Stimulated activated naive CD8-positive, alpha-beta T cell treated with anti-CD3 and anti-CD28 coated beads, Interleukin-15, Interleukin-2, amounts not matched to agents 100 U/mL and 50 U/mL, for 24 hours (primary cell): ENCODE measurements around the gene SCFD2.
"Not testable (repeated sequence)": the region's sequence is repeated elsewhere in the genome, so short reads cannot be mapped to it uniquely, and the experiment has no call there.

Experiments used
- ATAC-seq: fragments of 150-1000 bp; cut with Tn5 transposase; one replicate; pipeline ENCODE4 v1.10.0; 2021
- DNase-seq: peaks from one replicate; pipeline ENCODE4 v3.0.0; 2021

SCFD2 gene

DNA sequence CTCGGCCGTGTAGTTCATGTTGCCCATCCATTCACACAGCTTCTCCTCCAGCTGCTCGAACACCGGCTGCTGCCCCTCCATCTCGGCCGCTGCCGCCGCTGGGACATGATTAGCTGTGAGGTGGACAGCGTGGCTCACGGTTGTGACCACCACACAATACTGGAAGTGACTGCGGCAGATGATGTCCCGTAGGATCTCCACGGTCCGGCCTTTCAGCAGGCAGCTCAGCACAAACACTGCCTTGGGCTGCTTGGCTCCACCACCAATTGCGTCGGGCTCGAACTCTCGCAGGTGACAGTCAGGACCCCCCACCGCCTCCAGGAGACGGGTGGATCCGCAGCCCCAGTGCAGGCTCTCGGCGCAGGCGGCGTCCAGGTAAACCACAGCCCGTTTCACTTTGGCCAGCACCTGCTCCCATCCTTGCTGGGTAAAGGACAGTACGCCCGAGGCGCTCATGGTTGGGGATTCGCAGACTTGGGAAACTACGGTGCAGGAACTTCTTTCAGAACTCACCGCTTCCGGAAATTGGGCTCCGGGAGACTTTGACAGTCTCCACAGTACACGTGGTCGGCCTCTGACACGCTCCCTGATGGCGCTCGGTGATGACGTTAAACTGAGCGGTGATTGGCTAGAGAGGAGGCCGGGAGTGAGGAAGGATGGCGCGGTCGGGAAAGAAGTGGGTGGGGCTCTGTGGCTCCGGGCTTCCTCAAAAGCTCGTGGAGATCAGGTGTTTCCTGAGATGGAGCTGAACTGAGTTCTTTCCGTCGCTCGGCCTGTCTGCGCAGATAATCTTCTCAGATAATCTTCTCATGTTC is at the start of gene SCFD2:
SCFD2 (minus strand) TSS at position 576 of the 815 bp plus-strand sequence.
- DNase-seq (peak; percentile 98), ATAC-seq (peak; percentile 99)

DNA sequence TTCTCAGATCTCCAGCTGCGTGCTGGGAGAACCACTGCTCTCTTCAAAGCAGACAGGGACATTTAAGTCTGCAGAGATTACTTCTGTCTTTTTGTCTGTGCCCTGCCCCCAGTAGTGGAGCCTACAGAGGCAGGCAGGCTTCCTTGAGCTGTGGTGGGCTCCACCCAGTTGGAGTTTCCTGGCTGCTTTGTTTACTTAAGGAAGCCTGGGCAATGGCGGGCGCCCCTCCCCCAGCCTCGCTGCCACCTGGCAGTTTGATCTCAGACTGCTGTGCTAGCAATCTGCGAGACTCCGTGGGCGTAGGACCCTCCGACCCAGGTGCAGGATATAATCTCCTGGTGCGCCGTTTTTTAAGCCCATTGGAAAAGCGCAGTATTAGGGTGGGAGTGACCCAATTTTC is 43.6 kb upstream of the SCFD2 start:
- not testable (repeated sequence) for ATAC-seq, DNase-seq

DNA sequence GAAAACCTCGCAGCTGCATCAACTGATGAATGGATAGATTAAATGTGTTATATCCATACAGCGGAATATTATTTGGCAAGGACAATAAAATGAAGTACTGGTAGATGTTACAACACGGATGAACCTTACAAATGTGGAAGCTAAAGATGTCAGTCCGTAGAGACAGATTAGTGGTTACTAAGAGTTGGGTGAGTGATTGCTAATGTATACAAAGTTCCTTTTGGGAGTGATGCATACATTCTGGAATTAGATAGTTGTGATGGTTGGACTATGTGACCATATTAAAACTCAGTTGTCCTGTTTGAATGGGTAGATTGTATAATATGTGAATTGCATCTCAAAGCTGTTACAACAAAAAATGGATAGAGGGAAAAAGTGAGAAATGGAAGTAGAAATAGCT is 14.4 kb upstream of the SCFD2 start:
- DNase-seq = no peak
- no peak for ATAC-seq

- ATAC-seq = no peak
- DNase-seq = no peak
These were observed 12.3 kb upstream of the SCFD2 start for GRCh38 chr4:53378171-53378482.

DNA sequence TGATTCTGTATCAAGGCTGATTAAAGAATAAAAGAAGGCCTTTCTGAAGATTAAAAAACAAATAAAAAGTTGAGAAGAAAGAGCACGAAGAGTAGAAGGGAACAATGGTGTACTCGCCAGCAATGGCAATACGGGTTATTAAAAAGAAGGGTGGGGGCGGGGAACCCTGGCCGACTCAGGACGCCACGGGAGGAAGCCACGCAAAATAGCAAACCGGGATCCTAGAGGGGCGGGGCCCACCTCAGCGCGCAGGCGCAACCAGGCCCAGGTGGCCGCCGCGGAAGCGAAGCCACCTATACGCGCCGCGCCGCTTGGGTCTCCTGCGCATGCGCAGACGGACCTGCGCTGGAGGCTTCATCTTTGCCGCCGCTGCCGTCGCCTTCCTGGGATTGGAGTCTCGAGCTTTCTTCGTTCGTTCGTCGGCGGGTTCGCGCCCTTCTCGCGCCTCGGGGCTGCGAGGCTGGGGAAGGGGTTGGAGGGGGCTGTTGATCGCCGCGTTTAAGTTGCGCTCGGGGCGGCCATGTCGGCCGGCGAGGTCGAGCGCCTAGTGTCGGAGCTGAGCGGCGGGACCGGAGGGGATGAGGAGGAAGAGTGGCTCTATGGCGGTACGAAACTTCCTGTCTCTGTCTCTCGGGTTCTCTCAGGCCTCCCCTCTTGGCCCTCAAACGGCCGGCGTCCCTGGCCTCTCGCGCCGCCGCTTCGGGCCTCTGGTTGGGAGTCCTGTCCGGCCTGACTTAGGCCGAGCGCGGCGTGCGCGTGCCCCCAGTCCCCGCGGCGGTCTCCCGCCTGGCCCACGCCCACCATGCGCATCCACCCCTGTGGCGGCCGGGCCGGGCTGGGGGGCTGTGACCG is 11.7 kb upstream of the SCFD2 start, which contains the start of gene FIP1L1:
FIP1L1 (plus strand) TSS at position 323 of the 852 bp plus-strand sequence; CDS start at position 521, 198 bp downstream.
- DNase-seq (peak; percentile 97), ATAC-seq (peak; percentile 96)

- DNase-seq (no peak), ATAC-seq (no peak)
These were observed 11.0 kb upstream of the SCFD2 start for GRCh38 chr4:53376900-53377299.

- no peak for DNase-seq
- no peak for ATAC-seq
These were observed 9.0 kb upstream of the SCFD2 start for GRCh38 chr4:53374777-53375258.

DNA sequence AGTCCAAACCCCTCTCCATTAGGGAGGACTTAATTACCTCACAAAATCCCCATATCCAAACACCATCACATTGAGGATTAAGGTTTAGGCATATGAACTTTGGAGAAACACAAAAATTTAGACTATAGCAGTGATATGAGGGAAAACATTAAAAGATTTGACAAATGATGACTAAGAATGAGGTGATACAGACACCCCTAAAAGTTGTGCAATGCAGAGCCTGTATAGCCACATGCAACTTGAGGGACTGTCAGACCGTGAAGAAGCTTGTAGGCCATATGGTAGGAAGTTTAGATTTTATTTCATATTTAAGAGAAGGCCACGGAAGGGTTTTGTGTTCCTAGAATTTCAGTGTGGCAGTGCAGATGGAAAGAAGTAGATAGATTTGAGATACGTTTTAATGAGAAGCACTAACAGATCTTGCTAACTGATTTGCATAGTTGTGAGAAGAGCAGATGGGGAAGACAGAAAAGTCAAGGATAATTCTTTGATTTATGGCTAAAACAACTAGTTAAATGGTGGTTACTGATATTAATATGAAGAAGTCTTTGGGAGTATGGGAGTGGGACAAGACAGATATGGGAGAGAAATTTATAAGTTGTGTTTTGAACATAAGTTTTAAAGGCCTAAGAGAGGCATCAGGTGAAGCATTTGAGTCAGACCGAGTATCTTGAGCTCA is 6.1 kb upstream of the SCFD2 start:
- no peak for DNase-seq
- ATAC-seq = no peak

GRCh38 chr4:53371049-53371448 is 5.2 kb upstream of the SCFD2 start:
- DNase-seq = no peak
- no peak for ATAC-seq

DNA sequence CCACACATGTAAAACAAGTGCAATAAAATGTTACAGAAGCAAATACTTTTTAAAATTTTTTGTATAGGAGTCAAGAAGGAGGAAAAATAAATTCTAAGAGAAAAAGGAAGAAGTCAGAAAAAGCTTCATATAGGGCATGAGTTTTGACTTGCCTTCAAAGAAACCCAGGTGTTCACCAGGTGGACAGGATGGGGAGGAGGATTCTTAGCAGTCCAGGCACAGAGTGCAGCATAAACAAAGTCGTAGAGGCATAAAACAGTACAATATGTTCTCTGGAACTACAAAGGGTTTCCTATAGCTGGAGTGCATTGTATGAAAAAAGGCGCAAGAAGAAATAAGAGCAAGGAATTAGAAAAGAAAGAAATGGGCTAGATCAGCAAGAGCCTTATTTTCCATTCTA is 1.9 kb upstream of the SCFD2 start:
- DNase-seq (no peak), ATAC-seq (no peak)

- no peak for DNase-seq
- ATAC-seq = no peak
These were observed 448 bp upstream of the SCFD2 start for GRCh38 chr4:53366301-53366716.

GRCh38 chr4:53365121-53365485 is 758 bp downstream of the SCFD2 start:
- peak; percentile 5 for ATAC-seq
- DNase-seq = peak; percentile 17

DNA sequence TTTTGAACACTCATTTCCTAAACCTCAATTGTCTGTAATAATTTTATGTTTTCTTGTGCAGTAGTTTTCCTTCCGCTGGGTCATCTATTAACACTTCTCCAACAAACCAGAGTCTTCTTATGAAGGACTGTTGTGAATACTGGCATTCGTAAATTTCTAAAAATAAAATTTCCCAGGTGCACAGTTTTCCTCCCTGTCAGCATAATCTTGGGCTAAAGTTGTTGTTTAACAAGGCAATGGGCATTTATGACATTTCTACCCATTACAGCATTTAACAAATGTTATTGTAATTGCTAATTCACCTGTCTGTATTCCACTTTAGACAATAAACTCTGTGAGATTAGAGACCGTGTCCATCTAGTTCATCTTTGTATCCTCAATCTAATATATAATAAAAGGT is 1.2 kb downstream of the SCFD2 start:
- no peak for ATAC-seq
- no peak for DNase-seq

- no peak for DNase-seq
- no peak for ATAC-seq
These were observed 3.8 kb downstream of the SCFD2 start for GRCh38 chr4:53362093-53362492.

GRCh38 chr4:53361451-53361850 is 4.4 kb downstream of the SCFD2 start:
- ATAC-seq (no peak), DNase-seq (no peak)

DNA sequence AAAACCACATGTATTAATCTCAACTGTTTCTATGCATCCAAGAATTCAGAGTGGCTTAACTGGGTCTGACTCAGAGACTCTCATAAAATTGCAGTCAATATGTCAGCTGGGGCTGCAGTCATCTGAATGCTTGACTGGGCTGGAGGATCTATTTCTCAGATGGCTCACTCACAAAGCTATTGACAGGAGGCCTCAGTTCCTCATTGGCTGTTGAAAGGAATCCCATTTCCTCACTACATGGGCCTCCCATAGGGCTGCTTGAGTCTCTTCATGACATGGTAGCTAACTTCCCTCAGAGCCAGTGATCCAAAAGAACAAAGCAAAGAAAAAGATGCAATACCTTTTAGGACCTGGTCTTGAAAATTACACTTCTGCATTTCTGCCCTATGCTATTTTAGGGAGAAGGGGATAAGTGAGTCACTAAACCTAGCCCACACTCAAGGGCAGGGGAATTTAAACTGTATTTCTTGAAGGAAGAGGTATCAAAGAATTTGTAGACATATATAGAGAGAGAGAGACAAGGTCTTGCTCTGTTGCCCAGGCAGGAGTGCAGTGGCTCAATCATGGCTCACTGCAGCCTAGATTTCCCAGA is 9.8 kb downstream of the SCFD2 start:
- DNase-seq = no peak
- peak; percentile 9 for ATAC-seq

- DNase-seq (no peak), ATAC-seq (no peak)
These were observed 11.7 kb downstream of the SCFD2 start for GRCh38 chr4:53354012-53354722.

DNA sequence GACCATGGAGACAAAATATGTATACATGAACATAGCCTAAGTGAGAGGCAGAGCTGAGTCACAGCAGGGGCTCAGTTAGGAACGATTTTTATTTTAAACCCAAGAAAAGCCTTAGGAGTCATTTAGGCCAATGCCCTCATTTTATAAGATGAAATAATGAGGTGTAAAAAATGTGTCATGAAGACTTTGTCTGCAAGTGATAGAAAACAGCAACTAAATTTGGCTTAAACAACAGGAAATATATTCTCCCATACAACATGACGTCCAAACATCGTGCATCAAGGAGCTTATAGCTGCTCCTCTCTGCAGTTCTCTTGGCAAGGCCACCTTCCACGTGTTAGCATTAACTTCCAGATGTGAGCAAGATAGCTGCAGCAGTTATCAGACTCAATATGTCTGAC is 16.8 kb downstream of the SCFD2 start:
- DNase-seq = no peak
- ATAC-seq = no peak

DNA sequence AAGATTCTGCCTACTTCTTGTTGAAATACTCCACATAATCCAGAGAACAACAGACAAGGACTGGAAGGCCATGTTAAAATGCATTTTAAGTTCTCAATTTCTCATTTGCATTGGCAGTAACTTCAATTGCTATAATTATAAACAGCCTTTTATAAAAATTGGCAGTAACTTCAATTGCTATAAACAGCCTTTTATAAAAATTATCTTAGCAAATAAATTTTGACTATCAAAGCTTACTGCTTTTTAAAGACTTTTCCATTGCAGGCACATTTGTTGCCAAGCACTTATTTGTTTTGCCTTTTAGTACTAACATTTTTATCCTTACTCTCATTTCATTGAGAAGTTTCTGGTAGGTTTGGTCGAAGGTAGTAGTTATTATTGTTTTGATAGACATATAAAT is 17.8 kb downstream of the SCFD2 start:
- ATAC-seq (no peak), DNase-seq (no peak)

DNA sequence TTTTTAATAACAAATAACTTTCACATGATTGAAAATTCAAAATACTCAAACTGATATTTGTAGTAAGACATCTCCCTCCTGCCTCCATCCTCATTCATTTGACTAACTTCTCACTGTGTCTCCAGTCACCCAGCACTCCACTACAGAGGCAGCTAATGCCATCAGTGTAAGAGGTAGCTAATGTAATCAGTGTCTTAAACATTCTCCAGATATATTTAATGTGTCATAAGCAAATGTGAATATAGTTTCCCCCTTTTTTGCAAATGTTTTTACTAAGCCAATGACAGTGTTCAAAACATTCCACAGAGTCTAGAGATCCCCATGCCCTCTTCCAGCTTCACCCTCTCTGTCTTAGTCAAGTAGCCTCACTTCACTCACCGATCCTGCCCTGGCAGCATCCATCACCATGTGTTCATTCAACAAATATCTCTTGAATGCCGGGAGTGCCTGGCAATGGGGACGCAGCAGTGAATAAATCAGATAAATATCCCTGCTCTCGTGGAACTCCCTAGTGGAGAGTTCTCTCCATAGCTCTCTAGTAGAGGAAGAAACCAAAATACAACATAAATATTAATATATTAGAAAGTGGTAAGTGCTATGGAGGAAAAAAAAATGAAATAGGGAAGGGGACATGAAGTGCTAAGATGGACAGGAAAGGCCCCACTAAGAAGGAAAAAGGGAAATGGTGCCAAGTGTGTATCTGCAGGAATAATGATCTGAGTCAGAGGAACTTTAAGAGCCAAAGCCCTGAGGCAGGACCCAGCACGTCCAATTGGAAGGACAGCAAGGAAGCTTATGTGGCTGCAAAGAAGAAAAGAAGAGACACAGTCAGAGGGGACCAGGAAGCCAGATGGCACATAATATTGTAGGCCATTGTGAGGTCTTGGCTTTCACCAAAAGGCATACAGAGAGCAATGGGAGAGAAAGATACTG is 18.7 kb downstream of the SCFD2 start:
- DNase-seq (no peak), ATAC-seq (no peak)
